BLaER1 treated with 17β-estradiol and CSF1 and Interleukin-3, amounts not matched to agents 10 nM and 100 nM (cell line): ENCODE measurements around the gene GTF2H1.

Source experiments
- H3K27ac ChIP-seq, 11 experiments: shearing (Covaris generic); formaldehyde crosslinking; 2 replicates each; pipeline ENCODE4 v1.8.1; 2022
- H3K27me3 ChIP-seq, 11 experiments: shearing (Covaris generic); formaldehyde crosslinking; 2 replicates each; pipeline ENCODE4 v1.8.1; 2022
- H3K36me3 ChIP-seq, 11 experiments: shearing (Covaris generic); formaldehyde crosslinking; 2 replicates each; pipeline ENCODE4 v1.8.1; 2022
- H3K4me1 ChIP-seq, 10 experiments: shearing (Covaris generic); formaldehyde crosslinking; 2 replicates each; pipeline ENCODE4 v1.8.1; 2022
- H3K4me2 ChIP-seq, 11 experiments: shearing (Covaris generic); formaldehyde crosslinking; 2 replicates each; pipeline ENCODE4 v1.8.1; 2022
- H3K4me3 ChIP-seq, 10 experiments: shearing (Covaris generic); formaldehyde crosslinking; 2 replicates each; pipeline ENCODE4 v1.8.1; 2022
- H3K9ac ChIP-seq, 11 experiments: shearing (Covaris generic); formaldehyde crosslinking; 2 replicates each; pipeline ENCODE4 v1.8.1; 2022
- H3K9me3 ChIP-seq, 11 experiments: shearing (Covaris generic); formaldehyde crosslinking; replicated peaks in 1 of 11; 2 replicates each; pipeline ENCODE4 v1.8.1; 2022
- H4K20me1 ChIP-seq, 11 experiments: shearing (Covaris generic); formaldehyde crosslinking; 2 replicates each; pipeline ENCODE4 v1.8.1; 2022
- Cebpa-rat ChIP-seq, 11 experiments: shearing (Covaris generic); IDR thresholded peaks; 2 replicates each; pipeline ENCODE4 v1.8.1; 2022

Gene GTF2H1

DNA sequence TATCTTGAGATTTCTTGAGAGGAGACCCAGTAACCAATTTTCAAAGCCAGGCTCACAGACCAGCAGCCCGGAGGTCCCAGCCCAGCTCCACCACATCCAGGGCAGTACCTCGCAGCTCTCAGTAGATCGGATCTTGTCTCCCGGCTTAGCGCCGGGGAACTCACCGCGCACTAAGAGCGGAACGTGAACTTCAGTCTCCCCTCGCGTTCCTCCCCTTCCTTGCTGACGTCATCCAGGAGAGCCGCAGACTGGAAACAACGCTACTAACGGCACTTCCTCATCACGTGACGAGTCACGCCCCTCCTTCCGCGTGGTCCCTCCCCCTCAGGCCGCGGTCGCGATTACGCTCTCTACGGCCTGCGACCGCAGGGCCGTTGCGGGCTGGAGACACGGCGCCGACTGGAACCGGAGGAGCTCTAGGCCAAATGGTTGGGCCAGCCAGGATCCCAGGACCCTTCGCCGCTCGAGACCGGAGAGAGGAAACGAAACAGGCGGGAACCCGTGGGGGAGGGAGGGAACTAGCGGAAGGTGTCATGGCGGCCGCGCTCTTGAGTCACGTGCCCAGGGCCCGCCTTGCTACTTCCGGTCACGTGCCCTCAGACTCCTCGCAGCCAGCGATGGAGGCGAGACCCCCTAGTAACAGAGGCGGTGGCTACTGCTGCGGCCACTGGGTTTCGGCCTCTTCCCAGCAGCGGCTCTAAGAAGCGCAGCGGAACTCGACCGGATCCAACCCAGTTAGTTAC is at the start of gene GTF2H1, which contains the start of gene HPS5:
Gene GTF2H1, plus strand, starts transcription at position 599 of the 743 bp plus-strand sequence. CDS start 10,508 bp downstream, outside the sequence.
Gene HPS5, minus strand, starts transcription at position 172 of the 743 bp plus-strand sequence. CDS start 4,282 bp downstream, outside the sequence.
- H4K20me1 ChIP-seq = peaks cover 0 to 50% (median 19%) of the 10 kb centered on the region in 11 experiments; a peak in 13 of 22 replicates
- no peaks in the 10 kb centered on the region for H3K27me3 ChIP-seq
- H3K9ac ChIP-seq = peak within 1 kb of the TSS; percentile 88 to 99 (median 96)
- H3K4me1 ChIP-seq = peaks cover 38 to 67% (median 55%) of the 10 kb centered on the region in 10 experiments
- H3K4me2 ChIP-seq = peak within 1 kb of the TSS; percentile 78 to 98 (median 94)
- H3K27ac ChIP-seq = peak within 1 kb of the TSS; percentile 93 to 99 (median 98)
- H3K36me3 ChIP-seq = peaks cover 30 to 62% (median 36%) of the 10 kb centered on the region in 11 experiments; a peak in 21 of 22 replicates
- no peaks in the 10 kb centered on the region for H3K9me3 ChIP-seq
- TF ChIP-seq Cebpa-rat (IDR thresholded peaks at IDR 0.05) = no peak
- peak within 1 kb of the TSS; percentile 70 to 84 (median 80) for H3K4me3 ChIP-seq

DNA sequence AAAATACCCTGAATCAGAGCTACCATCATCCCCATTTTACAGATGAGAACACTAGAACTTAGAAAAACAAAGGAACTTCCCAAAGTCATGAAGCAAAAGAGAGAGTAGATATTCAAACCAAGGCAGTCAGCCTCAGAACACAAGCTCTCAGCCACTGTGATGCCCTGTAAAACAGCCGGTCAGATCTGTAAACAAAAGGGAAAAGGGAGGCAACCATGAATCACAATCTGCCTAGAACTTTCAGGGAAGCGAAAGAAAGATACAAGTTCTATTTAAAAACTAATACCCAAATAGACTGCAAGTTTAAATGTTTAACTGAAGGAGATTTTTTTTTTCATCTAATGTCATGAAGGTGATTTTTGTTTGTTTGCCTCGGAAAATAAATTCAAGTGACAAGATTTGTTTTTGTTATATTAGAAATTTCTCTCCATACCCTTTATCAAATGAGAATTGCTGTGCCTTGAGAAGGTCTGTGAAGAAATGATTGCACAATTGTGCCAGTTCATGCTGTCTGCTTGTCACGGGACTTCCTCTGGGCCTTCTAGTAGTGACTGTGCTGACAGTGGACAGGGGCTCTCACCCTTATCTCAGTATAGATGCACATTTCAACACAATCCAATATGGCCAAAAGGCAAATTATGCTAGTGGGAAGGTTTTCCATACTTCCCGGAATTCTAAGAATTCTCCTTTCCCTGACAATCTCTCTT is 44.6 kb upstream of the GTF2H1 start:
- peaks cover 0 to 16% (median 9%) of the 10 kb centered on the region in 11 experiments; a peak in 17 of 22 replicates for H3K9me3 ChIP-seq
- H3K4me3 ChIP-seq = no peak overlapping the region
- peak overlapping the region in 3 of 11 experiments; percentile 33 to 44 (median 36); a peak in 6 of 22 replicates for H3K27ac ChIP-seq
- H3K4me1 ChIP-seq = peaks cover 0 to 27% (median 0%) of the 10 kb centered on the region in 10 experiments; a peak in 7 of 20 replicates
- peak overlapping the region in 1 of 11 experiments; percentile 9; a peak in 1 of 22 replicates for H3K4me2 ChIP-seq
- no peaks in the 10 kb centered on the region; a peak in 1 of 22 replicates for H4K20me1 ChIP-seq
- H3K27me3 ChIP-seq = no peaks in the 10 kb centered on the region
- peaks cover 58 to 82% (median 68%) of the 10 kb centered on the region in 11 experiments for H3K36me3 ChIP-seq
- no peak overlapping the region for H3K9ac ChIP-seq
- TF ChIP-seq Cebpa-rat (IDR thresholded peaks at IDR 0.05) = peak in 5 of 11 experiments; percentile 25 to 60 (median 43); a peak in 5 of 22 replicates

DNA sequence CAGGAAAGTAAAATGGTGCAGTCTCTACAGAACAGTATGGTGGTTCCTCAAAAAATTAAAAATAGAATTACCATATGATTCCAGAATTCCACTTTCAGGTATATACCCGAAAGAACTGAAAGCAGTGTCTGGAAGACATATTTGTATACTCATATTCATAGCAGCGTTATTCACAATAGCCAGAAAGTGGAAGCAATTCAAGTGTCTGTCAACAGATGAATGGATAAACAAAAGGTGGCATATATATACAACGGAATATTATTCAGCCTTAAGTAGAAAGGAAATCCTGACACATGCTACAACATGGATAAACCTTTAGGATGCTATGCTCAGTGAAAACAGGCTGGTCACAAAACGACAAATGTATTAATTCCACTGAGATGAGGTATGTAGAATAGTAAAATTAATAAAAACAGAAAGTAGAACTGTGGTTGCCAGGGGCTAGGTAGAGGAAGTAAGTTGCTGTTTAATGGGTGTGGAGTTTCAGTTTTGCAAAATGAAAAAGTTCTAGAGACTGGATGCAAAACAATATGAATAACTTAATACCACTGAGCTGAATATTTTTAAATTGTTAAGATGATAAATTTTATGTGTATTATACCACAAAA is 41.8 kb upstream of the GTF2H1 start:
- H4K20me1 ChIP-seq = no peaks in the 10 kb centered on the region; a peak in 1 of 22 replicates
- H3K27me3 ChIP-seq = no peaks in the 10 kb centered on the region
- H3K9me3 ChIP-seq = peaks cover 0 to 16% (median 9%) of the 10 kb centered on the region in 11 experiments; a peak in 17 of 22 replicates
- peaks cover 0 to 30% (median 0%) of the 10 kb centered on the region in 10 experiments; a peak in 7 of 20 replicates for H3K4me1 ChIP-seq
- no peak overlapping the region for H3K9ac ChIP-seq
- no peak overlapping the region for H3K4me3 ChIP-seq
- peaks cover 86 to 97% (median 94%) of the 10 kb centered on the region in 11 experiments for H3K36me3 ChIP-seq
- no peak overlapping the region for H3K4me2 ChIP-seq
- TF ChIP-seq Cebpa-rat (IDR thresholded peaks at IDR 0.05) = no peak
- H3K27ac ChIP-seq = no peak overlapping the region

DNA sequence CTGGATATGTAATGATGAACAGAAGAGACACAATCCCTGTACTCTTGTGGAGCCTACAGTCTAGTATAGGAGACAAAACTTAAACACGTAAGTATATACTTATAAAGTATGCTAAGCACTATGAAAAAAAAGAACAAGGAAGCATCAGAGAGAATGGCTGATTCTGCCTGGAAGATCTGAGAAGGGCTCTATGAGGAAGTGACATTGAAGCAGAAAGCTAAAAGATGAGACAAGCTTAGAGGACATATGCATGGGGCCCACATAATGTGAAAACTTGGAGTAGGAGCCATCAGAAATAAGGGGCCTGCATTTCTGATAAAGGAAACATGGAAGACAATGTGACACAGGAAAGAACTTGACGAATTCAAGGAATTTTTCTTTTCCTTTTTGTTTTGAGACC is 39.7 kb upstream of the GTF2H1 start:
- H4K20me1 ChIP-seq = no peaks in the 10 kb centered on the region; a peak in 1 of 22 replicates
- peaks cover 0 to 23% (median 0%) of the 10 kb centered on the region in 10 experiments; a peak in 7 of 20 replicates for H3K4me1 ChIP-seq
- H3K4me3 ChIP-seq = no peak overlapping the region
- H3K27me3 ChIP-seq = no peaks in the 10 kb centered on the region
- H3K4me2 ChIP-seq = no peak overlapping the region
- H3K9ac ChIP-seq = no peak overlapping the region
- H3K36me3 ChIP-seq = peaks cover 96 to 100% (median 98%) of the 10 kb centered on the region in 11 experiments
- no peak for TF ChIP-seq Cebpa-rat (IDR thresholded peaks at IDR 0.05)
- H3K27ac ChIP-seq = no peak overlapping the region
- H3K9me3 ChIP-seq = no peaks in the 10 kb centered on the region

DNA sequence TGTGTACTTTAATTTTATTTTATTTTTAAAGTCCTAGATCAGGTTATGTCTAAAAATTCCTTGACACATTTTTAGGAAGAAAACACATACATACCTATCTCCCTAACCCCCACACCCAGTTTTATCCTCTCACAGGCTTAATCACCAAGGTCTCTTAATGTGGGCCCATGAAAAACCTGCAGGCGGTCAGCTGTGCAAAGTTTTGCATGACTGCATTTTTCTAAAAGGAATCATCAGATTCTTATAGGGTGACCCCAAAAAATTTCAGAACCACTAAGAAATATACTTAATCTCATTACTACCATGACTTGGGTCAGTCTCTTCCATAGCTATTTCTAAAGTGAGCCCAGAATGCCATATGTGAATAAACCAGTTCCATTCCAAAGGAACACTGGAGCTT is 36.5 kb upstream of the GTF2H1 start:
- TF ChIP-seq Cebpa-rat (IDR thresholded peaks at IDR 0.05) = no peak
- H3K4me2 ChIP-seq = no peak overlapping the region
- H3K27me3 ChIP-seq = no peaks in the 10 kb centered on the region
- peaks cover 95 to 100% (median 99%) of the 10 kb centered on the region in 11 experiments for H3K36me3 ChIP-seq
- H3K9ac ChIP-seq = no peak overlapping the region
- H3K9me3 ChIP-seq = no peaks in the 10 kb centered on the region
- peaks cover 0 to 11% (median 0%) of the 10 kb centered on the region in 10 experiments; a peak in 3 of 20 replicates for H3K4me1 ChIP-seq
- H3K27ac ChIP-seq = no peak overlapping the region
- no peaks in the 10 kb centered on the region; a peak in 2 of 22 replicates for H4K20me1 ChIP-seq
- H3K4me3 ChIP-seq = no peak overlapping the region

DNA sequence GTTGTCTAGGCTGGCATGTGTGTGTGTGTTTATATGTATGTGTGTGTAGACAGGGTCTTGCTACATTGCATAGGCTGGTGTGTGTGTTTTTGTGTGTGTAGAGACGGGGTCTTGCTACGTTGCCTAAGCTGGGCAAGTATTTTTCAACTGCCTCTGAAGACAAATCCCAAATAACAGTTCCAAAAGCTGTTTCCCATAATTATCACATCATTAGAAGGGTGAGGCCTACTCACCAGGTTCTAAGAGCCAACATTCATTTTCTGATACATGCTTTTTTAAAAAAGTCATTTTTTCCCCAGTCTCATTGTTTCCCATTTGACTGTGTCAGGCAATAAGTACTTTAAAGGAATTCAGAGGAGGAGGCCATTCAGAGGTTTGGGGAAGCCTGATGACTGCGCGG is 33.5 kb upstream of the GTF2H1 start:
- H3K36me3 ChIP-seq = peaks cover 94 to 100% (median 99%) of the 10 kb centered on the region in 11 experiments
- H3K9me3 ChIP-seq = no peaks in the 10 kb centered on the region
- no peak overlapping the region for H3K27ac ChIP-seq
- no peaks in the 10 kb centered on the region for H3K4me1 ChIP-seq
- H3K4me2 ChIP-seq = no peak overlapping the region
- H3K4me3 ChIP-seq = no peak overlapping the region
- no peaks in the 10 kb centered on the region for H3K27me3 ChIP-seq
- TF ChIP-seq Cebpa-rat (IDR thresholded peaks at IDR 0.05) = no peak
- no peaks in the 10 kb centered on the region; a peak in 1 of 22 replicates for H4K20me1 ChIP-seq
- no peak overlapping the region for H3K9ac ChIP-seq

DNA sequence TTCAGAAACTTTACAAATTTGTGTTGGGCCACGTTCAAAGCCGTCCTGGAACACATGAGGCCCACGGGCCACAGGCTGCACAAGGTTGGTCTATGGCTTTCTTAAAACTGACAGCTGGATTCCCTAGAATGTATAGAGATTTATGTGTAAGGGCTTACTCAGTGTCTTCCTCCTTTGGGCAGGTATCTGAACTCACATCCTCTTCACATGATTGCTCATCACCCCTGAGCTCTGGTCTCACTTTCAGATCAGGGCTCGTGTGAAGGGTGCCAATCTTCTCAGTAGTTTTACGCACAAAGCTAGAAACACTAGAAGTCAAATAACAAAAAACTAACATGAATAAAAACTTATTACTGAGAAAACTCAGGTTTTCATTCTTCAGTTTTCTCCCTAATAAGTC is 27.5 kb upstream of the GTF2H1 start:
- peaks cover 96 to 100% (median 100%) of the 10 kb centered on the region in 11 experiments for H3K36me3 ChIP-seq

DNA sequence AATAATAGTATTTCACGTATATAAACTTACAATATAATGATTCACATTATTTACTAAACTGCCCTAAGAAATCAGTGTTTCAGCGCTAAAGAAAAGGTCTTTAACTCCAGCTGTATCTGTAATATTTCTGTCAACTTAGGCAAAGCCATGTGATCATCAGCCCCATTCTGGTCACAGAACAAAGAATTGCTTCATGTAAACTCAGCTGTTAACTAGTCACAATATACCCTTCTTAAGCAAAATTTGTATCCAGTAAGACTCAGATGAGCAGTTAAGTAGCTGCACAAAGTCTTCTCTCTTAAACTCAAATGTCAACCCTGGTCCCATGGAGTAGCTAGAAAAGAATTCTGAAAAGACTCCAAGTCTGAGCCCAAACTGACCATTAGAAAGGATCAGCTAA is 27.1 kb upstream of the GTF2H1 start:
- Histone ChIP-seq H3K4me2 (0 out of 22 replicates have a peak overlapping the region, but pooled peaks of 1 of the 11 experiments have one; percentile 2), H3K27ac (no peak overlapping the region), H3K9ac (no peak overlapping the region), H3K4me1 (peaks cover 0 to 21% (median 0%) of the 10 kb centered on the region in 10 experiments; a peak in 3 of 20 replicates), H3K27me3 (no peaks in the 10 kb centered on the region), H3K4me3 (no peak overlapping the region), H3K36me3 (peaks cover 96 to 100% (median 100%) of the 10 kb centered on the region in 11 experiments), H3K9me3 (no peaks in the 10 kb centered on the region), H4K20me1 (no peaks in the 10 kb centered on the region)
- TF ChIP-seq Cebpa-rat (IDR thresholded peaks at IDR 0.05) = no peak

More for the DNA sequence above, 27.5 kb upstream of the GTF2H1 start:
- Histone ChIP-seq H4K20me1 (no peaks in the 10 kb centered on the region; a peak in 1 of 22 replicates), H3K4me3 (no peak overlapping the region), H3K9ac (no peak overlapping the region), H3K27ac (no peak overlapping the region), H3K4me2 (no peak overlapping the region), H3K9me3 (no peaks in the 10 kb centered on the region), H3K4me1 (peaks cover 0 to 16% (median 0%) of the 10 kb centered on the region in 10 experiments; a peak in 3 of 20 replicates), H3K27me3 (no peaks in the 10 kb centered on the region)
- no peak for TF ChIP-seq Cebpa-rat (IDR thresholded peaks at IDR 0.05)
